ENCODE data around the gene CYGB.
"Not testable (repeated sequence)": the region's sequence is repeated elsewhere in the genome, so short reads cannot be mapped to it uniquely, and the experiment has no call there.

GRCh38 chr17:76564991-76565727 is 27.6 kb upstream of the CYGB start:
- TF ChIP-seq CTCF, SP2, YY1 (tag by site-specific recombination; IDR thresholded peaks at IDR 0.05): not testable (repeated sequence)
- peak; percentile 83 for TF ChIP-seq ZNF24 (tag by site-specific recombination; IDR thresholded peaks at IDR 0.05)
- peak; percentile 80 for TF ChIP-seq KLF10 (tag by site-specific recombination; IDR thresholded peaks at IDR 0.05)
- TF ChIP-seq SP3 (tag by site-specific recombination; IDR thresholded peaks at IDR 0.05): peak; percentile 57
